H9 (cell line): ENCODE results near the gene DNAJC30. TPM values are rescaled to one million over a fixed set of nuclear protein-coding genes. Genes with fewer than 3 reads are reported as not detected.

Source experiments
- DNase-seq: peaks from one replicate; pipeline ENCODE4 v3.0.0-alpha.2; 2017
- H2AFZ ChIP-seq: one replicate; pipeline ENCODE4 v1.6.1; 2013; ENCODE audit warnings: mild to moderate bottlenecking, low read length, control low read depth, moderate library complexity
- H2AK5ac ChIP-seq: 2 replicates; pipeline ENCODE4 v1.6.1; 2013; ENCODE audit warnings: low read length, control low read depth, mixed read lengths; ENCODE audit not compliant: insufficient read length
- H2BK120ac ChIP-seq: one replicate; pipeline ENCODE4 v1.6.1; 2013; ENCODE audit warnings: low read depth, mild to moderate bottlenecking, low read length, control low read depth, inconsistent platforms; ENCODE audit not compliant: poor library complexity, severe bottlenecking
- H2BK12ac ChIP-seq: 2 replicates; pipeline ENCODE4 v1.6.1; 2013; ENCODE audit warnings: low read length, control low read depth, mixed read lengths, low read depth; ENCODE audit not compliant: insufficient read length
- H2BK15ac ChIP-seq: 2 replicates; pipeline ENCODE4 v1.6.1; 2013; ENCODE audit warnings: low read depth, low read length, control low read depth
- H2BK20ac ChIP-seq: one replicate; pipeline ENCODE4 v1.6.1; 2013; ENCODE audit warnings: low read depth, mild to moderate bottlenecking, low read length, control low read depth, inconsistent platforms; ENCODE audit not compliant: poor library complexity, severe bottlenecking
- H2BK5ac ChIP-seq: 2 replicates; pipeline ENCODE4 v1.6.1; 2013; ENCODE audit warnings: low read length, control low read depth, mixed read lengths; ENCODE audit not compliant: insufficient read length
- H3K14ac ChIP-seq: 2 replicates; pipeline ENCODE4 v1.6.1; 2013; ENCODE audit warnings: low read length, control low read depth; ENCODE audit not compliant: insufficient read depth
- H3K18ac ChIP-seq: 2 replicates; pipeline ENCODE4 v1.6.1; 2013; ENCODE audit warnings: low read depth, mild to moderate bottlenecking, mixed read lengths, low read length, control low read depth; ENCODE audit not compliant: insufficient read length
- H3K23ac ChIP-seq: 2 replicates; pipeline ENCODE4 v1.6.1; 2013; ENCODE audit warnings: low read length, control low read depth, mixed read lengths, low read depth; ENCODE audit not compliant: insufficient read length
- H3K23me2 ChIP-seq: 2 replicates; pipeline ENCODE4 v1.6.1; 2013; ENCODE audit warnings: low read depth, mild to moderate bottlenecking, mixed read lengths, low read length, control low read depth; ENCODE audit not compliant: insufficient read length, poor library complexity, severe bottlenecking
- H3K27ac ChIP-seq: 2 replicates; pipeline ENCODE4 v1.5.1; 2013; ENCODE audit warnings: low read length, control low read depth, mixed read lengths, low read depth; ENCODE audit not compliant: insufficient read length
- H3K27me3 ChIP-seq: 2 replicates; pipeline ENCODE4 v1.6.1; 2013; ENCODE audit warnings: low read length, control low read depth, inconsistent platforms; ENCODE audit not compliant: insufficient read depth
- H3K4ac ChIP-seq: 2 replicates; pipeline ENCODE4 v1.6.1; 2013; ENCODE audit warnings: low read depth, mild to moderate bottlenecking, control low read depth, inconsistent platforms, low read length, moderate library complexity
- H3K4me1 ChIP-seq: 2 replicates; pipeline ENCODE4 v1.6.1; 2013; ENCODE audit warnings: low read length, control low read depth, inconsistent platforms; ENCODE audit not compliant: insufficient read depth
- H3K4me2 ChIP-seq: 2 replicates; pipeline ENCODE4 v1.6.1; 2013; ENCODE audit warnings: low read length, control low read depth, mixed read lengths; ENCODE audit not compliant: insufficient read length, insufficient read depth
- H3K56ac ChIP-seq: 2 replicates; pipeline ENCODE4 v1.6.1; 2013; ENCODE audit warnings: low read depth, mild to moderate bottlenecking, mixed read lengths, low read length, control low read depth; ENCODE audit not compliant: insufficient read length
- H3K79me1 ChIP-seq: 2 replicates; pipeline ENCODE4 v1.6.1; 2013; ENCODE audit warnings: low read depth, mild to moderate bottlenecking, moderate library complexity, low read length, control low read depth, inconsistent platforms; ENCODE audit not compliant: insufficient read depth, poor library complexity, severe bottlenecking
- H3K79me2 ChIP-seq: 2 replicates; pipeline ENCODE4 v1.6.1; 2013; ENCODE audit warnings: low read length, control low read depth, inconsistent platforms; ENCODE audit not compliant: insufficient read depth
- H3K9ac ChIP-seq: 2 replicates; pipeline ENCODE4 v1.6.1; 2013; ENCODE audit warnings: low read length, control low read depth, mixed read lengths; ENCODE audit not compliant: insufficient read length; ENCODE audit errors: extremely low read depth
- H3K9me3 ChIP-seq: one replicate; pipeline ENCODE4 v1.6.1; 2013; ENCODE audit warnings: low read depth, low read length, inconsistent platforms; ENCODE audit not compliant: control insufficient read depth
- H3T11ph ChIP-seq: one replicate; pipeline ENCODE4 v1.6.1; 2013; ENCODE audit warnings: mild to moderate bottlenecking, low read length, control low read depth, inconsistent platforms
- H4K20me1 ChIP-seq: one replicate; pipeline ENCODE4 v1.6.1; 2013; ENCODE audit not compliant: control insufficient read depth, insufficient read length, insufficient read depth
- H4K5ac ChIP-seq: 2 replicates; pipeline ENCODE4 v1.6.1; 2013; ENCODE audit warnings: low read depth, mild to moderate bottlenecking, mixed read lengths, low read length, control low read depth; ENCODE audit not compliant: insufficient read length
- H4K8ac ChIP-seq: replicated peaks from 2 replicates; pipeline ENCODE4 v1.6.1; 2013; ENCODE audit warnings: low read length, control low read depth, mixed read lengths, low read depth; ENCODE audit not compliant: insufficient read length
- H4K91ac ChIP-seq: 2 replicates; pipeline ENCODE4 v1.6.1; 2013; ENCODE audit warnings: low read depth, mild to moderate bottlenecking, moderate library complexity, mixed read lengths, low read length, control low read depth; ENCODE audit not compliant: insufficient read length
- H3K27ac Mint-ChIP-seq, 3 experiments: 2 replicates in 2 of 3; 3 replicates in 1 of 3; pipeline ENCODE4 v1.8.0; 2020 to 2021; ENCODE audit warnings: mixed read lengths in 3 of 3, mild to moderate bottlenecking in 1 of 3, moderate library complexity in 1 of 3
- H3K27me3 Mint-ChIP-seq: 2 replicates; pipeline ENCODE4 v1.8.0; 2021; ENCODE audit warnings: low read depth, mild to moderate bottlenecking, moderate library complexity, mixed read lengths
- H3K36me3 Mint-ChIP-seq, 3 experiments: 2 replicates in 2 of 3; 3 replicates in 1 of 3; pipeline ENCODE4 v1.8.0; 2020 to 2021; ENCODE audit warnings: low read depth in 3 of 3, mixed read lengths in 3 of 3; ENCODE audit not compliant: insufficient read depth in 1 of 3
- H3K4me1 Mint-ChIP-seq, 2 experiments: 2 replicates each; pipeline ENCODE4 v1.8.0; 2020; ENCODE audit warnings: mixed read lengths in 2 of 2
- H3K4me3 Mint-ChIP-seq, 2 experiments: 2 replicates in 1 of 2; 3 replicates in 1 of 2; pipeline ENCODE4 v1.8.0; 2020 to 2021; ENCODE audit warnings: mild to moderate bottlenecking in 2 of 2, mixed read lengths in 2 of 2, moderate library complexity in 1 of 2
- H3K9me3 Mint-ChIP-seq, 2 experiments: 2 replicates in 1 of 2; 3 replicates in 1 of 2; pipeline ENCODE4 v1.8.0; 2020; ENCODE audit warnings: mild to moderate bottlenecking in 2 of 2, mixed read lengths in 2 of 2, moderate library complexity in 1 of 2
- CTCF ChIP-seq: fragments of 200-600 bp; sonication (generic); conservative IDR thresholded peaks from 3 replicates; pipeline ENCODE4 v1.8.0; 2021; ENCODE audit warnings: antibody characterized with exemption, mild to moderate bottlenecking
- WGBS: extraction: QIAGEN DNeasy Blood & Tissue Kit; methylation state at CpG from one replicate; pipeline ENCODE4 v1.1.7; 2013; ENCODE audit warnings: missing lambda C conversion rate, low lambda C conversion rate, mixed read lengths; ENCODE audit not compliant: insufficient read length; ENCODE audit errors: extremely low coverage; 5-methylcytosine and 5-hydroxymethylcytosine counted together
- total RNA-seq: library from RNA; stranded (reverse); gene quantifications from 2 replicates; pipeline ENCODE4 v1.2.1, GENCODE V29; 2021

The DNAJC30 gene
- total RNA-seq, 1 experiment from 2014 or later = 8.1 TPM

DNA sequence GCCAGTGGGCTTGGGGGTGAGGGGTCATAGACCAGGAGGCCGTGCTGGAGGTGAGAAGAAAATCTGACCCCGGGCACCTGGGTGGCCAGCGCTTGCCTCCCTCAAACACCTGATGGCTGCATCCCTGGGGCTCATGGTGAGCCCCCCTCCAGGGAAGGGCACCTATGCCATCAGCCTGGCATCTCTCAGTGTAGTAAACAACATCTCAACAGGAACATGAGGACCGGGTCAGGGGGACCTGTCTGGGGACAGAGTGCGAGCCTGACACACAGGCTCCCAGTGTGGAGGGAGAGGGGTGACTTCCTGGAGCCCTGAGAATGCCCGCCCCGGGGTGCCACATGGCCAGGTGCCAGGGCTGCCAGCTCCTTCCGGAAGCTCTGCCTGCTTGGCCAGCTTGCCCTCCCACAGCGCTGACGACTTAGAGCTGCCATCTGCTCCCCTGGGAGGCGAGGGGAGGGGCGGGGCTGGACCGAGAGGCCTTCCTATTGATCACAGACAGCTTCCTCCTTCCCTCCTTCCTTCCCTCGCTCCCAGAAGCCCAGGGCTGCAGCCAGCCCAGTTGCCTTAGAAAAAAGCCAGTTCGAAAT is 23.9 kb upstream of the DNAJC30 start:
- Histone ChIP-seq H2BK20ac (no peak overlapping the region), H4K8ac (no peak overlapping the region), H3K9me3 (no peaks in the 10 kb centered on the region), H3K79me1 (no peaks in the 10 kb centered on the region), H3K4me1 (no peaks in the 10 kb centered on the region; the same call in 1 of the 2 replicates), H4K91ac (no peak overlapping the region), H3K56ac (no peak overlapping the region), H3T11ph (no peak overlapping the region), H3K18ac (no peak overlapping the region), H3K4ac (no peak overlapping the region), H3K79me2 (no peaks in the 10 kb centered on the region), H3K23me2 (peaks cover 2% of the 10 kb centered on the region), H2AK5ac (no peak overlapping the region), H3K4me2 (no peak overlapping the region), H3K27me3 (no peaks in the 10 kb centered on the region), H3K14ac (no peak overlapping the region), H2BK5ac (no peak overlapping the region), H3K23ac (no peak overlapping the region), H3K9ac (no peak overlapping the region), H2AFZ (no peak overlapping the region), H2BK120ac (no peak overlapping the region), H4K5ac (no peak overlapping the region), H3K27ac (no peak overlapping the region), H2BK15ac (no peak overlapping the region), H2BK12ac (no peak overlapping the region), H4K20me1 (no peaks in the 10 kb centered on the region)
- Mint-ChIP-seq H3K4me3 (no peak overlapping the region), H3K4me1 (peaks cover 9 to 38% of the 10 kb centered on the region in 2 experiments), H3K27ac (no peak overlapping the region), H3K9me3 (no peaks in the 10 kb centered on the region), H3K27me3 (peaks cover 2% of the 10 kb centered on the region), H3K36me3 (peaks cover 2 to 10% (median 9%) of the 10 kb centered on the region in 3 experiments; a peak in 5 of 7 replicates)
- no CpG with 5 or more reads among the region's 15 CpGs for WGBS
- no peak for DNase-seq
- no peak for TF ChIP-seq CTCF
